GM12801 (cell line): ENCODE results near the gene ZSWIM1.

Source experiments
- TF ChIP-seq, protein P1 (sequence below): IDR thresholded peaks from one replicate; pipeline ENCODE4 v1.5.1; 2011; ENCODE audit warnings: control low read depth; ENCODE audit not compliant: insufficient read length; ENCODE audit errors: extremely low read depth

The ZSWIM1 gene

DNA sequence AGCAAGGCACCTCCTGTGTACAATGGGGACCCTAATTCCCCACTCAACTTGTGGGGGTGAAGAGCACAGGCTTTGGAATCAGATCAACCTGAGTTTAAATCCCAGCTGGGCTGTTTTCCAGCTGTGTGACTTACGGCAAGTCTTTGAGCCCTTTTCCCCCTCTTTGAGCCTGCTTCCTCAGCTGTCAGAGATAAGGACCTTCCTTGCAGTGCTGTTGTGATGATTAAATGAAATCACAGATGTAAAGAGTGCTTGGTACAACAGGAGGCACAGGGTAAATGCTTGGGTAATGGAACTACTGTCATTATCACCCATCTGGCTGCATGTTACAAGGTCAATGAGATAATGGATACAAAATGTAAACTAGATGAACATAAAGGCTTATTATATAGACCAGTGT, 44.2 kb upstream of the ZSWIM1 start:
- TF ChIP-seq, protein P1, sequence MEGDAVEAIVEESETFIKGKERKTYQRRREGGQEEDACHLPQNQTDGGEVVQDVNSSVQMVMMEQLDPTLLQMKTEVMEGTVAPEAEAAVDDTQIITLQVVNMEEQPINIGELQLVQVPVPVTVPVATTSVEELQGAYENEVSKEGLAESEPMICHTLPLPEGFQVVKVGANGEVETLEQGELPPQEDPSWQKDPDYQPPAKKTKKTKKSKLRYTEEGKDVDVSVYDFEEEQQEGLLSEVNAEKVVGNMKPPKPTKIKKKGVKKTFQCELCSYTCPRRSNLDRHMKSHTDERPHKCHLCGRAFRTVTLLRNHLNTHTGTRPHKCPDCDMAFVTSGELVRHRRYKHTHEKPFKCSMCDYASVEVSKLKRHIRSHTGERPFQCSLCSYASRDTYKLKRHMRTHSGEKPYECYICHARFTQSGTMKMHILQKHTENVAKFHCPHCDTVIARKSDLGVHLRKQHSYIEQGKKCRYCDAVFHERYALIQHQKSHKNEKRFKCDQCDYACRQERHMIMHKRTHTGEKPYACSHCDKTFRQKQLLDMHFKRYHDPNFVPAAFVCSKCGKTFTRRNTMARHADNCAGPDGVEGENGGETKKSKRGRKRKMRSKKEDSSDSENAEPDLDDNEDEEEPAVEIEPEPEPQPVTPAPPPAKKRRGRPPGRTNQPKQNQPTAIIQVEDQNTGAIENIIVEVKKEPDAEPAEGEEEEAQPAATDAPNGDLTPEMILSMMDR: no peak

DNA sequence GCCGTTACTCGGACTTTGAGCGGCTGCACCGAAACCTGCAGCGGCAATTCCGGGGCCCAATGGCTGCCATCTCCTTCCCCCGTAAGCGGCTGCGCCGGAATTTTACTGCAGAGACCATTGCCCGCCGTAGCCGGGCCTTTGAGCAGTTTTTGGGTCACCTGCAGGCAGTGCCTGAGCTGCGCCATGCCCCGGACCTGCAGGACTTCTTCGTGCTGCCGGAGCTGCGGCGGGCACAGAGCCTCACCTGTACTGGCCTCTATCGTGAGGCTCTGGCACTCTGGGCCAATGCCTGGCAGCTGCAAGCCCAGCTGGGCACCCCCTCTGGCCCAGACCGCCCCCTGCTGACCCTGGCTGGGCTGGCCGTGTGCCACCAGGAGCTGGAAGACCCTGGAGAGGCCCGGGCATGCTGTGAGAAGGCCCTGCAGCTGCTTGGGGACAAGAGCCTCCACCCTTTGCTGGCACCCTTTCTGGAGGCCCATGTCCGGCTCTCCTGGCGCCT, 40.3 kb upstream of the ZSWIM1 start:
- TF ChIP-seq, protein P1: no peak

DNA sequence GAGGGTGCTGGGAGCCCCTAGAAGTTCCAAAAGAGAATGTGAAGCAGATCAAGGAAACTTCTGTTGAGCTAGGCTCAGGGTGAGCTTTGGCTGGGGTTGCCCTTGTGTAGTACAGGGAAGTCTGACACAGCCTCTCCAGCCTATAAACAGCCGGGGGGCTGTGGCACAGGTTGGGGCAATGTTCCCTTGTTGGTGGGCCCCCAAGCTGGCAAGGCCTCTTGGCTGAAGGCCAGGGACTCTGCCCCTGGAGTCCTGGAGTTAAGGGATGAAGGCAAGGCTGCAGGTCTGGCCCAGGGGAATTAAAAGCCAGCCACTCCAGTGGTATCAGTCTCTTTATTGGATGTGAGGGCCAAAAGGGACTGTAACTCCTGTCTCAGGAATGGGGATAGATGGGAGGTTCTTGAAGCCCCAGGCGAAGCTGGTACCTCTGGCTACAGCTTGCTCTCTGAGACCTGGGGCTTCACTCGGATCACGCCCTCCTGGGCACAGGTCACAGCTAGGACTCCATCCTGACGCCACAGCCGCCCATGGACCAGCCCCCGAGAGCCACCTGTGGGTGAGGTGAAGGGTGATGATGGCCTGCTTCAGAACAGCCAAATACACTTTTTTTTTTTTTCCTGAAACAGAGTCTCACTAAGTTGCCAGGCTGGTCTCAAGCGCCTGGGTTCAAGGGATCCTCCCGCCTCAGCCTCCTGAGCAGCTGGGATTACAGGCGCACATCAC, 39.5 kb upstream of the ZSWIM1 start:
- TF ChIP-seq, protein P1: no peak

DNA sequence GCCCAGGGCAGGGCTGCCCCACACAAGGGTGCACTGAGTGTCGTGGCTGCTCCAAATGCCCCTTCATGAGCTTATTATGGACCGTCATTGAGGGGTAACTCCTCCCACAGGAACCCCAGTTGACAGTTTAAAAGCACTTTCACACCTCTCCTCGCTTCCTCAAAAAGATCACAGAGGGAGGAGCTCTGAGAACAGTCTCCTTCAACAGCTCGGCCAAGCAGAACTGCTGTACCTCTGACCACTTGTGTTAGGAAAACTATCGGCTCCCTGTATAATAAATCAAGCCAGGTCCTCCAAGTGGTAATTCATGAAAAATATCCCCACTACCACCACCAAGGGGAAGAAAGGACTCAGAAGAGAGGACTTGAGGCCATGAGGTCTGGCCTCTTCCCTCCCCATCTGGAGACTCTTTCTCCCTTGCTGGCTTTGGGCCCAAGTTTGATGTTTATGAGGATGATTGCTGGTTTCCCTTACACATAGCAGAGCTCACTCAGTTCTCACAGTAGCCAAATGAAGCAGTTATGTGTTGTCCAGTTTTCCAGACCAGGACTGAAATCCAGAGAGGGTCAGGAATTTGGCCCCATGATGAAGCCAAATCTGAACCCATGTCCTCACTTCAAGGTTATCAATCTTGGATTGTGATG, 38.7 kb upstream of the ZSWIM1 start:
- TF ChIP-seq, protein P1: no peak

DNA sequence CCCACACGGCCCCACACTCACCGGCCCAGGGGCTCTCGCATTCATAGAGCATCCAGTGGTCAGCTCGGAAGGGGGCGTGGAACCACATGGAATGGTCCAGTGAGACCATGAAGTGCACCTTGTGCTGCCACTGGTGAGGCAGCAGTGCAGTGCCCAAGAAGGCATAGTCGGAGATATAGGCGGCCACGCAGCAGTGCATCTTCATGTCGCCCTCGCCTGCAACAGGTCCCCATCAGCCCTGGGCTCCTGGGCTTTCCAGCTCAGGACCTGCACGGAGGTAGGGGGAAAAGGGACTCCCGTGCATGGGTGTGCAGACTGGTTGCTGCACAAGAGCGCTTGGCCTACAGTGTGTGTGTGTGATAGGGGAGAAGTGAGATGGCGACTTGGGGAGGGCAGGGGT, 37.5 kb upstream of the ZSWIM1 start:
- TF ChIP-seq, protein P1: no peak

DNA sequence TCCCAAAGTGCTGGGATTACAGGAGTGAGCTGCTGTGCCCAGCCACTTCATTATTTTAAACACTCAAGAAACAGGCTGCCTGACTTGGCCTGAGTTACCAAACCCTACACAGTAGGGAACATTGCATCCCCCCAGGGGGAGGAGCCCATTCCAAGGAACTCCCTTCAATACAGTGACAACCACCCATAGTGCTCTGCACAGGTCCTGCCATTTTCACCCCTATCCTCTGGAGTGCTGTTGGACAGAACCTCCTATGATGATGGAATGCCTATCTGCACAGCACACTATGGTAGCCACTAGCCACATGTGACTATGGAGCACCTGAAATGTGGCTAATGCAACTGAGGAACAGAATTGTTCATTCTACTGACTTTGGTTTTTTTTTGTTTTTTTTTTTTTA, 35.6 kb upstream of the ZSWIM1 start:
- TF ChIP-seq, protein P1: no peak

DNA sequence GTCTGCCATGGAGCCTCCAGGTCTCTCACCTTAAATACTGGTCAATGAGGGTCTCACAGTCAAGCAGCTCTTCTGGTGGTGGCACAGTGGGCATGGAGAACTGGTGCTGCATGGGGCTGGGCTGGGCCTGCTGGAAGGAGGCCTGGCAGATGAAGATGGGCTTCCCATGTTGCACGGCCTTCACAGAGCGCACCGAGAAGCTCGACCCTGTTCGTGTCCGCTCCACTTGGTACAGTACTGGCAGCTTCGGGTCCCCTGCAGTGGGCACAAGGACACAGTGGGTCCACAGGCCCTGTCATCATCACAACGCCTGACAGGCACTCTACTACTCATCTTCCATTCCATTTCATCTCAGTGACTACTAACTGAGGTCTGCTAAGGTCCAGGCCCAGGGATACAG, 32.6 kb upstream of the ZSWIM1 start:
- TF ChIP-seq, protein P1: no peak
